HUES64 (cell line): ENCODE measurements around the gene CEP19.
"Not testable (repeated sequence)": the region's sequence is repeated elsewhere in the genome, so short reads cannot be mapped to it uniquely, and the experiment has no call there.

Experiments
- H3K27ac ChIP-seq: 2 replicates; pipeline ENCODE4 v1.7.0; 2013; ENCODE audit warnings: low read depth, low read length, inconsistent platforms
- H3K27me3 ChIP-seq: 2 replicates; pipeline ENCODE4 v1.6.1; 2013; ENCODE audit warnings: mild to moderate bottlenecking, low read length; ENCODE audit not compliant: insufficient read depth
- H3K36me3 ChIP-seq: 2 replicates; pipeline ENCODE4 v1.6.1; 2013; ENCODE audit warnings: mild to moderate bottlenecking, low read length; ENCODE audit not compliant: insufficient read depth
- H3K4me1 ChIP-seq: 2 replicates; pipeline ENCODE4 v1.6.1; 2013; ENCODE audit warnings: mild to moderate bottlenecking, low read length, moderate library complexity; ENCODE audit not compliant: insufficient read depth
- H3K4me3 ChIP-seq: 2 replicates; pipeline ENCODE4 v1.5.1; 2013; ENCODE audit warnings: mild to moderate bottlenecking, low read length, moderate library complexity
- H3K9ac ChIP-seq: 2 replicates; pipeline ENCODE4 v1.6.1; 2013; ENCODE audit warnings: mild to moderate bottlenecking, low read depth, low read length
- H3K9me3 ChIP-seq: 2 replicates; pipeline ENCODE4 v1.6.1; 2013; ENCODE audit warnings: low read depth, low read length; ENCODE audit not compliant: insufficient read depth
- WGBS: fragments of 150-250, 120-280 bp; methylation state at CpG from one replicate; pipeline ENCODE4 v1.1.7; 2013; ENCODE audit warnings: missing lambda C conversion rate; 5-methylcytosine and 5-hydroxymethylcytosine counted together

Gene CEP19

DNA sequence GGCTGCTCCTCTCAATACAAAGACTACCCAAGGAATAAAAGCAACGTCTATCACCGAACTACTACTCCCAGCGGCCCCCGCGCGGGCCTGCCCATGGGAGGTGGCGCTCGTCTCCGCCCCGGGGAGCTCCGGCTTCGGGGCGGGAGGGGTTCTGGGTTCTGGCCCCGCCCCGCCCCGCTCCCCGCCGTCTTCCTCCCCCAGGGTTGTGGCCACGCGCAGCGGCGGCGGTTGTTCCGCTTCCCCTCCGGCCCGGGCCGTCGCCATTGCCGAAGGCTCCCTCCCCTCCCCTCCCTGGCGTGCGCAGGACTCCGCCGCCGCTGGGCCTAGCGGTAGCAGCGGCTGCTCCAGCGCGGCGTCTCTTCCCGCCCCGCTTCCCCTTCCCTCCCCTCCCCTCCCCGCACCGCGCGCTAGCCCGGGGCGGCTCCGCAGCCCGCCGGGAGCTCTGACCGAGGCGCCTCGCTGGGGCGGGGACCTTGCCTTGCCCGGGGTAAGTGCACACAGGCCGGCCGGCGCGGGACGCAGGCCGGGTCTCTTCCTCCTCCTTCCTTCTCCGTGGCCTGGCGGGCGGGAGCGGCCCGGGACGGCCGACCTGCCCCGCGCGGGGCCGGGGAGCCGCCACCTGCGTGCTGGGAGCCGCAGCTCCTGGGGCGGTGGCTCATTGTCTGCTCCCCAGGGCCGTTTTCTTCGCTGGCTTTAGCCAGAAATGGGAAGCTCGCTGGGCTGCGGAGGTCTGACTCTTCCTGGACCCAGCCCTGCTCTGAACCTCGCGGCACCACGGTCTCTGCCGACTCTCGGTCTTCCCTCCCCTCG is 27.8 kb upstream of the CEP19 start, which contains the start of gene PAK2:
TSS of gene PAK2 (plus strand) at position 187 of the 810 bp plus-strand sequence. CDS start 42,790 bp downstream, outside the sequence.
- H3K27ac ChIP-seq = peak within 1 kb of the TSS; percentile 96
- peak within 1 kb of the TSS; percentile 96 for H3K9ac ChIP-seq
- peaks cover 19% of the 10 kb centered on the region for H3K4me1 ChIP-seq
- WGBS = under 1% methylated on average over 86 of the region's 86 CpGs
- no peaks in the 10 kb centered on the region for H3K9me3 ChIP-seq
- H3K36me3 ChIP-seq = no peaks in the 10 kb centered on the region
- no peaks in the 10 kb centered on the region for H3K27me3 ChIP-seq
- peak within 1 kb of the TSS; percentile 96 for H3K4me3 ChIP-seq

DNA sequence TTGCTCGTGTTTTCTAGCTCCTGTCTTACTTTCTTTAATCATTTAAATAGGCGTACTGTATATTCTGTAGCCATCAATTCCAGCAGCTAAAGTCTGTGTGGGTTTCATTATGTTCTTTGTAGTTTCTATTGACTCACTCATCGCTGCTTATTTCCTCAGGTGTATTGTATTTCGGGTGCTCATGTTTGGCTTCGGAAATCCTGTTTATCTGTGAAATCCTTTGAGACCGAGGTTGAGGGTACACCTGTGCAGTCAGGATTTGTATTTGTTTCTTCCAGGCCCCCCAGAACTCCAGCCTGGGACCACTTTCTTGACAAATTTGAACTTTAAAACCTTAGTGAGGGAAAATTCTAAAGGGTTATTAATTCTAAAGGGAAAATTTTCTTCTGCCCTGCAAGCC is 25.6 kb upstream of the CEP19 start:
- H3K9me3 ChIP-seq = no peaks in the 10 kb centered on the region
- H3K27me3 ChIP-seq = no peaks in the 10 kb centered on the region
- peaks cover 8% of the 10 kb centered on the region for H3K4me1 ChIP-seq
- no peak overlapping the region for H3K9ac ChIP-seq
- H3K27ac ChIP-seq = no peak overlapping the region
- WGBS = 84% methylated on average over 6 of the region's 6 CpGs
- H3K4me3 ChIP-seq = no peak overlapping the region
- peaks cover 4% of the 10 kb centered on the region; the same call in 1 of the 2 replicates for H3K36me3 ChIP-seq

DNA sequence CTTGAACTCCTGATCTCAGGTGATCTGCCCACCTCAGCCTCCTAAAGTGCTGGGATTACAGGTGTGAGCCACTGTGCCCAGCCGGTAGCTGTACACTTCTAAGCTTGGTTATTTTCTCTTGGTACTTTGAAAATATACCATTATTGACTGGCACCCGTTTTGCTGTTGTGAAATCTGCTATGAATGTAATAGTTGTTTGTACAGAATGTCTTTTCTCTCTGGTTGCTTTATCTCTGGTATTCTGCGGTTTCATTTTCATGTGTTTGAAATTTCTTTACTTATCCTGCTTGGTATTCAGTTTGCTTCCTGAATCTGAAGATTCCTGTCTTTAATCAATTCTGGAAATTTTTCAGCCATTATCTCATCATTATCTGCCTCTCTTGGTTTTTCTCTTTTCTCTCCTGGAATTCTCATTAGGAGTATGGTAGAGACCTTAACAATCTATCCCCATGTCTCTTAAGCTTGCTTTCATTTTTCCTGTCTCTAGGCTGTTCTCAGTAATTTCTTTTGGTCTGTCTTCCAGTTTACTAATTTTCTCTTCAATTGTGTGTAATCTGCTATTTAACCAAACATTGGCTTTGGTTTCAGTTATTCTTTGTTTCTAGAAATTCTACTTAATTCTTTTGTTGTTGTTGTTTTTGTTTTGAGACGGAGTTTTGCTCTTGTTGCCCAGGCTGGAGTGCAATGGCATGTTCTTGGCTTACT is 24.8 kb upstream of the CEP19 start:
- Histone ChIP-seq H3K4me3 (no peak overlapping the region), H3K36me3 (peaks cover 4% of the 10 kb centered on the region; the same call in 1 of the 2 replicates), H3K27me3 (no peaks in the 10 kb centered on the region), H3K27ac (no peak overlapping the region), H3K9me3 (no peaks in the 10 kb centered on the region), H3K4me1 (peaks cover 7% of the 10 kb centered on the region), H3K9ac (no peak overlapping the region)
- WGBS = 90% methylated on average over 4 of the region's 4 CpGs

DNA sequence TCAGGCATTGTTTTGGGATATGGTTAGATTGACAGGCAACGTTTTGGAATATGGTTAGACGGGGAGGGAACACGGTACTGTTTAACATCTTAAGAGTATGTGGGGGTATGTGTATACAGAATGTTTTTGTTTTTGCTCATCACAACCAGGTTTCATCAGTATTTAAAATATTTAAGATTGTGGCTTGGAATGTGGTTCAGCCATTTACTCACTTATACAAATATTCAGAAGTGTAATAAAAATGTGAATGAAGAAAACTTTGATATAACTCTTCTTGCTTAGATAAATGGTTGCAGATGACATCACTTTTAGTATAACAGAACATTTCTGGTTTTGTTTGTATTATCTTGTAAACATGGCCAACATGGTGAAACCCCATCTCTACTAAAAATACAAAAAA is 23.7 kb upstream of the CEP19 start:
- Histone ChIP-seq H3K9me3 (no peaks in the 10 kb centered on the region), H3K27ac (no peak overlapping the region), H3K4me3 (no peak overlapping the region), H3K9ac (no peak overlapping the region), H3K36me3 (peaks cover 6% of the 10 kb centered on the region; the same call in 1 of the 2 replicates), H3K4me1 (no peaks in the 10 kb centered on the region), H3K27me3 (no peaks in the 10 kb centered on the region)
- 93% methylated on average over 3 of the region's 3 CpGs for WGBS

DNA sequence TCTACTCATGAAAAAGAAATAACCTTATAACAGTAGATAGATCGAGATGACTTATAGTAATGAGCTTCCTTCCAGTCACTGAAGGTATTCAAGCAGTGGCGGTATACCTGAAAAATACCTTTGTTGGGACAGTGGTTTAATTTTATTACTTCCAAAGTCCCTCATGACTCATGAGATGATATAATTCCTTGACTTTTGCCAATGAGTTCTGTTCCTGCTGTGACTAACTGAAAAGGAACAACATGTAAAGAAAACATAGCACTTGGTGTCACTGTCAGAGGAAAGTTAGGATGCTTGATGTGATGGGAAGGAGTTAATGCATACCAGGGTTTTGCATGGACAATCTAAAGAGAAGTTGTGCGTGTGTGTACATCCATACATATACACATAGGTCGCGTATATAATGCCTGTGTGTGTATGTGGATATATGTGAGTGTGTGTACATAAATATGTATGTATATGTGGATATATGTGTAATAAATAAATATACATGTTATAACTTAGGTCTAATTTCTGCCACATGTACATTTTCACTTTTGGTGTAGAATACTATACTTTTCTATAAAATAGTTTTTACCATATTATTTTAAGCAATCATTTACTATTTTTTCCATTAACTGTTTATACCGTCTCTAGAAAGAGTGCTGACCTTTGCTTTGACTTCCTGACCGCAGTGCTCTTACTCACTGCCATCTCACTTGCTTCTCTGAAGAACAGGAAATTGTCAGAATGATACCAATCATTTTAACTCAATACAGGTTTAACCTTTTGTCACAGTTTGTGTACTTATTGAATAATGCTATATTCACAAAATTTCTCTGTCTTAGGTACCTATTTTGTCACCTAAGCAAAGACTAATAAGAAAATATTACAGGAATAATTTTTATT is 15.0 kb upstream of the CEP19 start:
- no peaks in the 10 kb centered on the region for H3K27me3 ChIP-seq
- no peaks in the 10 kb centered on the region for H3K9me3 ChIP-seq
- peaks cover 23% of the 10 kb centered on the region for H3K36me3 ChIP-seq
- WGBS = 97% methylated on average over 4 of the region's 7 CpGs
- H3K4me3 ChIP-seq = no peak overlapping the region
- H3K27ac ChIP-seq = no peak overlapping the region
- H3K9ac ChIP-seq = no peak overlapping the region
- no peaks in the 10 kb centered on the region for H3K4me1 ChIP-seq

DNA sequence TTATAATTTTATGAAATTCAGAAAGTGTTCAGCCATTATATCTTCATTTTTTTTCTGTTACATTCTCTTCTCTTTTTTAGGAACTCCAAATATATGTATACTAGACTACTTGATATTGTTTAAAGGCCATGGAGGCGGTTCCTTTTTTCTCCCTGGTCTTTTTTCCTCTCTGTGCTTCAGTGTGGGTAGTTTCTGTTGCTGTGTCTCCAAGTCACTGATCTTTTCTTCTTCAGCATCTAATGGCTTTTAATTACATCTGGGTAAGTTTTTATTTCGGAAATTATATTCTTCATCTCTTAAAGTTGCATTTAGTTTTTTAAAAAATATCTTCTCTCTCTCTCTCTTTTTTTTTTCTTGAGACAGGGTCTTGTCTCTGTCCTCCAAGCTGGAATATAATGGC is 9.0 kb upstream of the CEP19 start:
- H3K9me3 ChIP-seq = no peaks in the 10 kb centered on the region; the same call in 1 of the 2 replicates
- no peak overlapping the region for H3K27ac ChIP-seq
- no peaks in the 10 kb centered on the region for H3K4me1 ChIP-seq
- H3K27me3 ChIP-seq = no peaks in the 10 kb centered on the region
- H3K36me3 ChIP-seq = peaks cover 17% of the 10 kb centered on the region
- no CpG with 5 or more reads among the region's 2 CpGs for WGBS
- H3K4me3 ChIP-seq = no peak overlapping the region
- H3K9ac ChIP-seq = no peak overlapping the region

DNA sequence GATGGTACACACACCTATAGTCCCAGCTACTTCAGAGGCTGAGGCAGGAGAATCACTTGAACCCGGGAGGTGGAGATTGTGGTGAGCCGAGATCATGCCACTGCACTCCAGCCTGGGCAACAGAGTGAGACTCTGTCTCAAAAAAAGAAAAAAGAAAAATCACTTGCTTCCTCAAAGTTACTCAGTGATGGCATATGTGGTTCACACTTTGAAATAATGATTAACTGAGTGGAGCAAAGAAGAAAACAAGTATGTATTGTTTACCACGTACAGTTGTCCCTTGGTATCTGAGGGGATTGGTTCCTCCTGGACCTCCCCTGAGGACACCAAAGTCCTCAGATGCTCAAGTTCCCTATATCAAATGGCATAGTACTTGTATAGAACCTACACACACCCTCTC is 5.1 kb upstream of the CEP19 start:
- not testable (repeated sequence) for H3K27me3 ChIP-seq

DNA sequence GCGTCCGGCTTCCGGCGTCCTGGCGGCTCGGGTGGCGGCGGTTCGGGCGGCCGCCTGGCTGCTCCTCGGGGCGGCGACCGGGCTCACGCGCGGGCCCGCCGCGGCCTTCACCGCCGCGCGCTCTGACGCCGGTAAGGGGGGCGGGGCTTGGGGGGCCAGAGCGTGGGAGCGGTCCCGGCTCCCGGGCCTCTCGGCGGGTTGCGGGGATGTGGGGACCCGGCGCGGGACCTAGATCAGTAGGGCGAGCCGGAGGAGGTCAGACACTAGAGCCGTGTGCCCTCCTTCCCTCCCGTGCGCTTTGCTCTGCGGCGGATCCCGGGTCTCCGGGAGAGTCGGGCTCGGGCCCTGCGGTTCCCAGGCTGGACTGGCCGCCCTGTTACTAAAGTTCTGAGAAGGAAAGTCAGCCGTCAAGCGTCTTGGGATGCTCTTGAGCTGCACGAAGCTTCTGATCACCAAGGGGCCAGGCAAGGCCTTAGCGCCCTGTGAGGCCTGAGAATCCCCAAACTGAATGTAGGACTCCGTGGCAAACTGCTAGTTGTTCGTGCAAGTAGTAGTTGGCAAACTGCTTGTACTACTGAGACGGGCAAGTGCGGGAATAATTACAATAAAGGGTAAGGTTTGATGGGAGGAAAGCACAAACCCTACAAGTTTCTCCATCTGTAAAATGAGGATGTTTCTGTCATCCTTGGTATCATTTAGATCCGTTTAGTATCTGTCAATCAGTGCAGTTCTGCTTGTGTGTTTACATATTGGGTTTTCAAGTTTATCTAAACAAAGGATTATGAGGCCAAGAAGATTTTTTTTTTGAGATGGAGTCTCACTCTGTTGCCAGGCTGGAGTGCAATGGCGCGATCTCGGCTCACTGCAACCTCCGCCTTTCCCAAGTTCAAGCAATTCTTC is 714 bp upstream of the CEP19 start:
- Histone ChIP-seq H3K27ac (no peak overlapping the region), H3K36me3 (no peaks in the 10 kb centered on the region), H3K4me1 (no peaks in the 10 kb centered on the region), H3K9me3 (no peaks in the 10 kb centered on the region), H3K9ac (peak overlapping the region; percentile 79), H3K27me3 (peaks cover 13% of the 10 kb centered on the region), H3K4me3 (peak overlapping the region; percentile 84)
- WGBS = 10% methylated on average over 64 of the region's 64 CpGs

More for the DNA sequence above, 5.1 kb upstream of the CEP19 start:
- H3K9me3 ChIP-seq, H3K36me3 ChIP-seq, H3K9ac ChIP-seq, H3K4me3 ChIP-seq, H3K27ac ChIP-seq, H3K4me1 ChIP-seq: not testable (repeated sequence)
- 97% methylated on average over 3 of the region's 3 CpGs for WGBS

DNA sequence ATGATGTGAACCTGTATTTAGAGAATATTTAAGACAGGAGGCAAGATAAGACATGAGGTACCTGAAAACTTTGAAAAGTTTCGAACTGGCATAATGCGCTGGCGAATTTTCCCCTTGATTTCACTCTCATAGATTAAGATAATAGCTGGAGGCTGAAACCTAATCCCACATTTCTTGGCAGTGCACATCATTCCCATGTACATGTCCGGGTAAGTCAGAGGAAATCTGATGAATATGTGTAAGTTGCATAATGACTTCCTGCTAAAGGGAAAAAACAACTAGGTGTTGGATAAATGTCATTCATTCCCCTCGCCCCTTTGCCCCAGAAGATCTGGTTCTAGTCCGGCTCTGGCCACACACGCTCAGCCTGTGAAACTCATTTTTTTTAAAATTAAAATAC is 3.6 kb downstream of the CEP19 start:
- no peak overlapping the region for H3K9ac ChIP-seq
- H3K27ac ChIP-seq = no peak overlapping the region
- H3K27me3 ChIP-seq = peaks cover 13% of the 10 kb centered on the region
- H3K4me3 ChIP-seq = no peak overlapping the region
- 96% methylated on average over 7 of the region's 7 CpGs for WGBS
- H3K36me3 ChIP-seq = no peaks in the 10 kb centered on the region
- no peaks in the 10 kb centered on the region for H3K4me1 ChIP-seq
- H3K9me3 ChIP-seq = no peaks in the 10 kb centered on the region

DNA sequence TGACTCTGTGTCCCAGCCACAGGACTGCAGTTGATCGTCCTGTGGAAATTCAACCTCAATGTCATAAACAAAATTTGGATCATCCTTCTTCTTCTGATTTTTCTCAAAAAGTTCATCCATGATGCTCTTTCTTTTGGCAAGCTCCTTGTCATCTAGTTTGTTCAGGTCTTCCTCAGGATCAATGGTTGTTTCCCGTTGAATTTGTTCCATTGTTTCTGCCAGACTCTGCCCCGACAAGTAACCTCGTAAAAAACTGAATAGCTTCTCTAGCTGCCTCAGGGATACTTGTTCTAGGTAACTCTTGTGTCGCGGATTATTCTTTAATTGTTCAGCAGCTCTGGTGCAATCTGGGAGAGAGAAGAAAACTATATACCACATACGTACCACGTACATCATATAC is 4.5 kb downstream of the CEP19 start:
- Histone ChIP-seq H3K9ac (no peak overlapping the region), H3K9me3 (no peaks in the 10 kb centered on the region), H3K36me3 (no peaks in the 10 kb centered on the region), H3K27me3 (peaks cover 13% of the 10 kb centered on the region), H3K4me1 (no peaks in the 10 kb centered on the region), H3K4me3 (no peak overlapping the region), H3K27ac (no peak overlapping the region)
- 86% methylated on average over 6 of the region's 8 CpGs for WGBS
